Glutamatergic neuron (in vitro differentiated cells): Measurements from ENCODE around the gene REM2. TPM values are rescaled to one million over a fixed set of nuclear protein-coding genes. Genes with fewer than 3 reads are reported as not detected.

Experiments used
- DNase-seq: peaks from one replicate; pipeline ENCODE4 v3.0.0; 2022
- H3K27ac Mint-ChIP-seq: one replicate; pipeline ENCODE4 v1.8.0; 2020; ENCODE audit warnings: mild to moderate bottlenecking, mixed read lengths, inconsistent platforms; ENCODE audit not compliant: unreplicated experiment
- H3K27me3 Mint-ChIP-seq: one replicate; pipeline ENCODE4 v1.8.0; 2020; ENCODE audit warnings: mild to moderate bottlenecking, moderate library complexity, mixed read lengths, inconsistent platforms; ENCODE audit not compliant: unreplicated experiment
- H3K36me3 Mint-ChIP-seq: one replicate; pipeline ENCODE4 v1.8.0; 2020; ENCODE audit warnings: mild to moderate bottlenecking, mixed read lengths, inconsistent platforms; ENCODE audit not compliant: unreplicated experiment
- H3K4me1 Mint-ChIP-seq: one replicate; pipeline ENCODE4 v1.8.0; 2020; ENCODE audit warnings: mild to moderate bottlenecking, low read depth, mixed read lengths, inconsistent platforms; ENCODE audit not compliant: unreplicated experiment
- H3K4me3 Mint-ChIP-seq: one replicate; pipeline ENCODE4 v1.8.0; 2020; ENCODE audit warnings: mild to moderate bottlenecking, mixed read lengths, inconsistent platforms; ENCODE audit not compliant: unreplicated experiment
- H3K9me3 Mint-ChIP-seq: one replicate; pipeline ENCODE4 v1.8.0; 2020; ENCODE audit warnings: mild to moderate bottlenecking, moderate library complexity, mixed read lengths, inconsistent platforms; ENCODE audit not compliant: unreplicated experiment
- CTCF ChIP-seq: fragments of 200-600 bp; sonication (generic); IDR thresholded peaks from one replicate; pipeline ENCODE4 v1.5.0; 2021; ENCODE audit not compliant: partially characterized antibody, unreplicated experiment
- total RNA-seq: library from RNA; stranded (reverse); fragmentation: NEBNext Ultra II Directional; extraction: Animal tissue kit (Norgen Biotek cat#: 25700); gene quantifications from one replicate; pipeline ENCODE4 v1.2.1, GENCODE V29; 2021; ENCODE audit not compliant: unreplicated experiment

The REM2 gene
- total RNA-seq, 1 donor from 2014 or later = 73.2 TPM

- H3K4me1 Mint-ChIP-seq = peaks cover 4% of the 10 kb centered on the region
- H3K27me3 Mint-ChIP-seq = peaks cover 6% of the 10 kb centered on the region
- no peak for TF ChIP-seq CTCF
- no peak within 1 kb of the TSS for H3K4me3 Mint-ChIP-seq
- H3K27ac Mint-ChIP-seq = peak within 1 kb of the TSS; percentile 1
- DNase-seq = peak; percentile 94
- H3K9me3 Mint-ChIP-seq = peaks cover 4% of the 10 kb centered on the region
- no peaks in the 10 kb centered on the region for H3K36me3 Mint-ChIP-seq
These were observed 46.3 kb downstream of the REM2 start, which contains the start of gene PRMT5 for GRCh38 chr14:22929104-22929960. Gene PRMT5 (minus strand): TSS chr14:22929376. CDS start chr14:22929361, 15 bp downstream.

- no peak overlapping the region for H3K4me3 Mint-ChIP-seq
- TF ChIP-seq CTCF = no peak
- DNase-seq = no peak
- H3K36me3 Mint-ChIP-seq = no peaks in the 10 kb centered on the region
- H3K9me3 Mint-ChIP-seq = peaks cover 4% of the 10 kb centered on the region
- no peak overlapping the region for H3K27ac Mint-ChIP-seq
- peaks cover 4% of the 10 kb centered on the region for H3K4me1 Mint-ChIP-seq
- peaks cover 3% of the 10 kb centered on the region for H3K27me3 Mint-ChIP-seq
These were observed 46.9 kb downstream of the REM2 start for GRCh38 chr14:22929961-22930364.

- no peaks in the 10 kb centered on the region for H3K36me3 Mint-ChIP-seq
- no peak overlapping the region for H3K27ac Mint-ChIP-seq
- H3K27me3 Mint-ChIP-seq = peaks cover 3% of the 10 kb centered on the region
- no peaks in the 10 kb centered on the region for H3K9me3 Mint-ChIP-seq
- DNase-seq = no peak
- TF ChIP-seq CTCF = no peak
- H3K4me3 Mint-ChIP-seq = no peak overlapping the region
- peaks cover 4% of the 10 kb centered on the region for H3K4me1 Mint-ChIP-seq
These were observed 49.1 kb downstream of the REM2 start for GRCh38 chr14:22932146-22932545.

GRCh38 chr14:22935156-22935555 lies 52.1 kb downstream of the REM2 start:
- TF ChIP-seq CTCF = no peak
- H3K4me1 Mint-ChIP-seq = no peaks in the 10 kb centered on the region
- H3K27ac Mint-ChIP-seq = no peak overlapping the region
- H3K27me3 Mint-ChIP-seq = peaks cover 3% of the 10 kb centered on the region
- no peaks in the 10 kb centered on the region for H3K9me3 Mint-ChIP-seq
- H3K4me3 Mint-ChIP-seq = no peak overlapping the region
- no peaks in the 10 kb centered on the region for H3K36me3 Mint-ChIP-seq
- no peak for DNase-seq

Other genes with a start within 250 kb of the REM2 start
- not detected for gene OR6J1, start 238.9 kb upstream of the REM2 start, total RNA-seq
- gene OXA1L, start 116.5 kb upstream of the REM2 start, total RNA-seq = 80.3 TPM
- gene SLC7A7, start 67.8 kb upstream of the REM2 start, total RNA-seq = 1.7 TPM
- gene MRPL52, start 53.3 kb upstream of the REM2 start, total RNA-seq = 67.9 TPM
- gene MMP14, start 46.6 kb upstream of the REM2 start, total RNA-seq = 162 TPM
- gene LRP10, start 11.5 kb upstream of the REM2 start, total RNA-seq = 15.1 TPM
- gene RBM23, start 35.9 kb downstream of the REM2 start, total RNA-seq = 70.9 TPM
- gene PRMT5, start 46.2 kb downstream of the REM2 start, total RNA-seq = 54.6 TPM
- gene HAUS4, start 73.9 kb downstream of the REM2 start, total RNA-seq = 9.7 TPM
- 0.34 TPM for gene AJUBA, start 99.3 kb downstream of the REM2 start, total RNA-seq
- gene C14orf93, start 126.9 kb downstream of the REM2 start, total RNA-seq = 12.1 TPM
- 289 TPM for gene PSMB5, start 151.7 kb downstream of the REM2 start, total RNA-seq
- not detected for gene PSMB11, start 159.0 kb downstream of the REM2 start, total RNA-seq
- 164 TPM for gene CDH24, start 174.3 kb downstream of the REM2 start, total RNA-seq
- gene ACIN1, start 211.9 kb downstream of the REM2 start, total RNA-seq = 341 TPM
- gene C14orf119, start 212.3 kb downstream of the REM2 start, total RNA-seq = 40.3 TPM
- gene CIROP, start 221.8 kb downstream of the REM2 start, total RNA-seq = not detected
- not detected for gene CEBPE, start 236.0 kb downstream of the REM2 start, total RNA-seq